ENCODE data around the gene NIM1K.
"Not testable (repeated sequence)": the region's sequence is repeated elsewhere in the genome, so short reads cannot be mapped to it uniquely, and the experiment has no call there.

The NIM1K gene

DNA sequence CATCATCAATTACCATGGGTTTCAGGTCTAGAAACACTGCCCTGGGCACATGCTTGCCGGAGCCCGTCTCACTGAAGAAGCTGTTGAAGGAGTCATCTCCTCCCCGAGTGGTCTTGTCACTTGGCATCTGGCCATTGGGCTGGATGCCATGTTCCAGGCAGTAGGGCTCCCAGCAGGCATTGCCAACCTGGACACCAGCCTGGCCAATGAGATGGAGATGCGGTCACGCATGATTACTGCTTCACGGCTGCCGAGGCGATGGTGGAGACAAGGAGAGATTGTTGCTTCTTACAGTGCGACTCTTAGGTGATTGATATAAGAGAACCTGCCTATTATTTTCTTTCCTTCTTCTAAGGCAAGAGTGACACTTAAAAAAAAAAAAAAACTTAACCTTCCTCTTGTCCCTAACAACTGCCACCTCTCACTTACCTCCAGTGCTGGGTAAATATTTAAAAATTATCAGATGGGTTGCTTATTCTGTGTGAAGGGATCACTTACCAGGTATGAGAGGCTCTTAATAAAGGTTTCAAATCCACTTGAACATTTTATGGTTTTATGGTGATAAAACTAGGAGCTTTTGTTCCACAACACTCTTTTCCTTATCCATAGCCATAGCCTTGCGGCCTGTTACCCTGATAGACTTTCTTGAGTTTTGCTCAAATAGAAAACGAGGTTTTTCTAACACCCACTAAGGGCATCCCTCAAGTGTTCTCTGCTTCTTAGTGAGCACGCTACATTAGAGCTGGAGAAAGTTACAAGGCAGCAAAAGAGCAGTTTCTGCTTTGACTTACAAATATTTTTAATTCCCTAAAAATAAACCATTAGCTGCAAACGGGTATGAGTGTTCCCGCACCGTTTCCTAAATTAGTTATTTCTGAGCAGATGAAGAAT, 41.2 kb downstream of the NIM1K start:
- no peak for DNase-seq

DNA sequence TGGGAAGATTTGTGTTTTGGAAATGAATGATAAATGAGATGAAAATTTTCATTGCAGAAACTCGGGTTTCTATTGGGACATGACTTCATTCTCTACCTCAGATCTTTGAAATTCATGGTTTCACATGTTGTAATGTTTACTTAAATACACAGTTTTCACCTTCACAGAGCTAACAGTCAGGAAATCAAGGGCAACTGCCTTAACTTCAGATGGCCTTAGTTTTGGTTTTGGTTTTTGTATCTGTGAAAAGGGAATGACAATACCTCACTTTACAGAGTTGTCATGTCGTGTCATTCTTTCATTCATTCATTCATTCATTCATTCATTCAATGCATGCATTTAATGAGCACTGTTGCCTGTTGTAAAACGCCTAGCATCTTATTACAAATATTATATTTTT, 41.9 kb downstream of the NIM1K start:
- DNase-seq = no peak

DNA sequence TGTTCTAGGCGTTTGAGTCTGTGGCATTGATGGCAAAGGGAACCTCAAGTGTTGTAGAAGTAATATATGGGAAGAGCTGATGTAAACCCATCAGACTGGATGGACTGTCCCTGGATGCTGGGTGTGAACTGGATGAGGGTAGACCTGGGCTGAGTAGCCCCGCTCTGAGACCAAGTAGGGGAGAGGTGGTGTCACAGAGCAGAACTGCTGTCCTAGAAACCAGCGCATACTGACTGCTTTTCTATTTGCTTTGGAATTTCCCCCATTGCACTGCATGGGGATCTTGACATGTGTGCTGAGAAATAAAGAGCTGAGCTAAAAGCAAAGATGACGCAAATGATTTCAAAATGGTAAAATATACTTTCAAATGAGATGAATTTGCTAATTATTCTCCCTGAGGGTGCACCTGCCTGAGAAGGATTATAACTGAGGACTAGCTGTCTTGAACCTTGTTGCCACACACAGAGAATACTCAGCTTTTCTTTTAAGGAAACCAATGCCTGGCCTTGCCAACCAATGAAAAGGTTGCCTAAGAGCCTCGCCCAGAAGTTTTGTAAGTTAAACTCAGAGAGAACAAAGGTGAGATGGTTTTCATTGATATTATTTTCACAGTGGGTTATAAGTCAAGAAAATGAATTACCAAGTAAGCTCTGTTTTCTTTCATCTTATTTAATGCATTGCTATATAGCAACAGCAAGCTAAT, 44.8 kb downstream of the NIM1K start:
- DNase-seq = no peak

DNA sequence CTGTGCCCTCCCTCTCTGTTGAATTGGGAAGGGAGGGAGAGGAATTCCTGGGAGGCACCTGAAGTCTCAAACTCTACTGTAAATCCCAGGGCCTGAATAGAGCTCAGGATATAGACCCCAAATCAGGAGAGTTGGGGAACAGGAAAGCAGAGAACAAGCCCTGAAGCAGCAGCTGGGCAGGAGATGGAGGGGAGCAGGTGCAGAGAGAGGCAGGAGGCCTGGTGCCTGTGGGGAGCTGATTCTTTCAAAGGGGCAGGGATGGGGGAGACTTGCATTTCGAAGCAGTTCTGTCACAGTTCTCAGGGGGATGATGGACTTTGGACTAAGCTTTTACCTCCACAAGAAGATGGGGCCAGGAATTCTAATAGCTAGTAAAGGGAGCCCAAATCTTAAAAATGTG, 50.2 kb downstream of the NIM1K start:
- no peak for DNase-seq

DNA sequence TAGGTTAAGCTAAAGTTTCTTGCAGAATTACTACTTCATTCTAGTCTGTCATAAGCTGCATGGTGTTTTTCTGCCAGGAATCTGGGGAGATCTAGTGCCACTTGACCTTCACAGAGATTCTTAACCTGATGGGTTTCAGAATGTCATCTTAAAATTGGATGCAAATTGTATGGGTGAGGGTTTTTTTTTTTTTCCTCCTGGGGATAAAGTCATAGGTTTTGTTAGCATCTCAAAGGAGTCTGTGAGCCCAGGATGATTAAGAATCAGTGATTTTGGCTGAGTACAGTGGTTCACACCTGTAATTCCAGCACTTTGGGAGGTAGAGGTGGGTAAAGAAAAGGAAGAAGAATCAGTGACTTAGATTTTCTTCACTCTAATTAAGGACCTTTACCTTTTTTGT, 51.2 kb downstream of the NIM1K start:
- DNase-seq = no peak

DNA sequence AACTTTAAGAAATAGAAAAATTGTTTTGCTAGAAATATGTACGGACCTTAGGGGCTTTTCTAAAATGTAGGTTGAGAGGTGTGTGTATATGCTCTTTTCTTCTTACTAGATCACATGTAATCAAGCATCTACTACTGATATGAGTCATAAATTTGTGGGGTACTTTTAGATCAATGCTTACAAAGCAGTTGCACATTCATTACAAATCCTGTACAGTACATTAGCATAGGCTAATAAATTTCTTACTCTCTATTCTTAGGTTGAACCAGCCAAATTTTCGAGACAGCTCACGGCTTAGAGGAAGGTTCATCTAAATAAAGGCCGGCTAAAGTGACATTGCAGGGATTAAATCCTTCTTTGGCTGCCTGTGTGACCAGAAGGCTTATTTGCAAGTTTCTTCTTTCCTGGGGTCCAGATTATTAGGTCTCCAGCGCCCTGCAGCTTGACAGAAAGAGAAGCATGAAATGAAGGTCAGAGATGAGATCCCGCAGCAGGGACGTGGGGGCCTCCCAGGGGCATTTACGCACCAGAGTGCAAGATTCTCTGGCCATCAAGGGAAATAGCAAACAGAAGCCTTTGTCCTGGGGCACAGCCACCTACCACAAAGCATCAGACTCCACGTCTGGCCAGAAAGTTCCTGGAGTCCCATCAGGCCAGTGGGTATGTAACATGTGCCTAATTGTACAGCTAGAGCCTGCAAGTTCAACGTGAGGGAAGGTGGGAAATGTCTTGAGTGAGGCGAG, 53.0 kb downstream of the NIM1K start:
- no peak for DNase-seq

DNA sequence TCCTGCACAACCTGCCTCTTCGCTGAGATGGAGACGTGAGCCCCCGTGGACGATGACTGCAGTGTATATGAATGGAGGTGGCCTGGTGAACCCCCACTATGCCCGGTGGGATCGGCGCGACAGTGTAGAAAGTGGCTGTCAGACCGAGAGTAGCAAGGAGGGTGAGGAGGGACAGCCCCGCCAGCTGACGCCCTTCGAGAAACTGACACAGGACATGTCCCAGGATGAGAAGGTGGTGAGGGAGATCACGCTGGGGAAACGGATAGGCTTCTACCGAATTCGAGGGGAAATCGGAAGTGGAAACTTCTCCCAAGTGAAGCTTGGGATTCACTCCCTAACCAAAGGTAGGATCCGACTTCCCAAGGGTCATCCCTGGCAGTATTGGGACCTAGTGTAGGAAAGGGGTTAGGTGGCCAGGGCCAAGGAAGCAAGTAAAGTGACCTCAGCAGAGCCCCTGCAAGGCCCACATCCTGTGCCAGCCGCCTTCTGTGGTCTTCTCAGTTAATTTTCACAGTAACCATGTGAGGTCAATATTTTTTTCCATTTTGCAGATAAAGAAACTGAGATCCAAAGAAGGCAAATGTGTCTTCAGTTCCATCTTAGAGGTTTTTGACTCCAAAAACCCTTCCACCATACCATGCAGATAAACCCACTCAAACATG, 53.8 kb downstream of the NIM1K start:
- DNase-seq = no peak

DNA sequence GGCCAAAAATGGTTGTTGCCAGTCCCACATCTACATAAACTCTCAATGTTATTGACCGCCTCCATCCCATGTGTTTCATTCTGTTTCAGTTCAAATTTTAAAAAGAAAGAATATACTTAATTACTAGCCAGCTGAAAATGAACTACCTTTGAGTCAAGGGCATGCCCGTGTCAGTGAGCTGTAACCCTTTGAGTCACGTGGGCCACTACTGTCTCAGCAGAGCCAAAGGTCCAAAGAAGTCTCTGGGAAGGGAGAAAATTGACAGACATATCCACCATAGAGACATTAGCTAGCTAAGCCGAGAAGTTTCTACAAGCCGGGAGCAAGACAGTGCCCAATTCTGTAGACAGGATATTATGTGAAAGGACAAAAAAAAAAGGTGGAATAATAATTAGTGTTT, 59.7 kb downstream of the NIM1K start:
- no peak for DNase-seq

DNA sequence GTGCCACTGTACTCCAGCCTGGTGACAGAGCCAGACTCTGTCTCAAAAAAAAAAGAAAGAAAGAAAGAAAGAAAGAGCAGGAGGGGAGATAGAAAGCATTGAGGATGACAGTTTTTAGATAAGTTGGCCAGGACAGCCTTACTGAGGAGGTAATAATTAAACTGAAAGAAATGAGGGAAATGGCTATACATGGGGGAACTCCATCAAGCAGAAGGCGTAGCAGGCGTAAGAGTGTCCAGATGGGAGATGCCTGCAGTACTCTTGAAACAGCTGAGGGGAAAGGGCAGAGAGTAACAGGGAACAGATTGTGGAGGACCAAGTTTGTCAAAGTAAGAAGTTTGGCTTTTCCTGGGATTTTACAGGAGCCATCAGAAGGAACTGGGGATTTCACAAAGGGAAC, 63.7 kb downstream of the NIM1K start:
- DNase-seq = no peak

DNA sequence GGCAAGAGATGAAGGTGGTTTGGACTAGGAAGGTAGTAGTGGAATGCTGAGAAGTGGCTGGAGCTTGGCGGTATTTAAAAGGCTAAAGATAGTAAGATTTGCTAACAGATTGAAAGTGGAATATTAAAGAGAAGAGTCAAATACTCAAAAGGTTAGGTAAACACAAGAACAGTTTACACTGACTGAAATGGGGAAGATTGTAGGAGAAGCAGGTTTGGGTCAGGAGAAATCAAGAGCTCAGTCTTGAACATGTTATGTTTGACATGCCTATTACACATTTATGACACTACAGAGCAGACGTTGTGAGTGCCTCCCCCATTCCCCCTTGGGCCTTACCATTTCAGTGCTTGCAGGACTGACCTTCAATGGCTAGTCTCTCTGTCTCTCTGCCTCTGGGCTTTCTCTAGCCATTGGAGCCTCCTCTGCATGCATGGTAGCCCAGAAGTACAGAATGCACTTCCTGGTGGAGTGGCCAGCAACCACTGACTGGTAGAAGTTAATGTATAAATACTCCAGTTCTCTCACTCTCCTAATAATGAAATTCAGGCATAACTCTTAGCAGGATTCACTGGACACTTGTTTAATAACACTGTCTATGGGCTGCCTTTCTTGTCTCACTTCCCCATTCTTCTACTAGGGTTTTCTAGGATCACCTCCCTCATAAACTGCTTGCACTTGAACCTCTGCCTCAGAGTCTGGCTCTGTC, 64.4 kb downstream of the NIM1K start:
- DNase-seq = no peak

DNA sequence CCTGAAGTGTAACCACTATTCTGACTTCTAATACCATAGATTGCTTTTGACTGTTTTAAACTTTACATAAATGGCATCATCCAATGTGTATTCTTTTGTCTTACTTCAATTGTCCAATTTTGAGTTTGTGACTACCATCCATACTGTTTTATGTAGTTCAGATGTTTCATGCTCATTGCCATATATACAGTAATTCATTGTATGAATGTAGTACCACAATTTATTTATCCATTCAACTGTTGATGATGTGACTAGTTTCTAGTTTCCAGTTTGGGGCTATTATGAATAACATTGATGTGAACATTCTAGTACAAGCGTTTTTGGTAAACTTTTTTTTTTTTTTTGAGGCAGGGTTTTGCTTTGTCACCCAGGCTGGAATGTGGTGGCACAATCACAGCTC, 66.1 kb downstream of the NIM1K start:
- no peak for DNase-seq

DNA sequence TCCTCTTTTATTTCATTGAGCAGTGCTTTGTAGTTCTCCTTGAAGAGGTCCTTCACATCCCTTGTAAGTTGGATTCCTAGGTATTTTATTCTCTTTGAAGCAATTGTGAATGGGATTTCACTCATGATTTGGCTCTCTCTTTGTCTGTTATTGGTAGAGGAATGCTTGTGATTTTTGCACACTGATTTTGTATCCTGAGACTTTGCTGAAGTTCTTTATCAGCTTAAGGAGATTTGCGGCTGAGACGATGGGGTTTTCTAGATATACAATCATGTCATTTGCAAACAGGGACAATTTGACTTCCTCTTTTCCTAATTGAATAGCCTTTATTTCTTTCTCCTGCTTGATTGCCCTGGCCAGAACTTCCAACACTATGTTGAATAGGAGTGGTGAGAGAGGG, 70.2 kb downstream of the NIM1K start:
- DNase-seq = not testable (repeated sequence)

DNA sequence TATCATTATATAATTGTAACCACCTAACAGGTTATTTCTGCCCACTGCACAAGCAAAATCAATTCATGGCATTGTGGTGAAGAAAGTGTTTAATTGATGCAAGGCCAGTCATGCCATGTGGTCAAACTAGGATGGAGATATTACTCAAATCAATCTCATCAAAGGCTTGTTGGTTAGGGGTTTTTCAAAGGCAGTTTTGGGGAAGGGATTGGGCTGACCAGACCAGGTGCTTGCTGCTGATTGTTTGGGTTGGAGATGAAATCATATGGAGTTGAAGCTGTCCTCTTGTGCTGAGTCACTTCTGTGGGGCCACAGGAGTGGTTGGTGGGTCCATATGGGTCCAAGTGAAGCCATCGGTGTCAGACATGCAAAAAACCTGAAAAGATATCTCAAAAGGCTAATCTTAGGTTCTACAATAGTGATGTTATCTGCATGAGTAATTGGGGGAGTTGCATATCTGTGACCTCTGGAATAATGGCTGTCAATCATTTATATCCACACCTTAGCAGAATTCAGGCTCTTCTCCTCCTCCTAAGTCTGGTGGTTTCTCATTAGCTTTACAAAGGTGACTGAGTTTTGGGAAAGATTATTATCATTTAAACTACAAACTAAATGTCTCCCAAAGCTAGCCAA, 76.3 kb downstream of the NIM1K start:
- no peak for DNase-seq

DNA sequence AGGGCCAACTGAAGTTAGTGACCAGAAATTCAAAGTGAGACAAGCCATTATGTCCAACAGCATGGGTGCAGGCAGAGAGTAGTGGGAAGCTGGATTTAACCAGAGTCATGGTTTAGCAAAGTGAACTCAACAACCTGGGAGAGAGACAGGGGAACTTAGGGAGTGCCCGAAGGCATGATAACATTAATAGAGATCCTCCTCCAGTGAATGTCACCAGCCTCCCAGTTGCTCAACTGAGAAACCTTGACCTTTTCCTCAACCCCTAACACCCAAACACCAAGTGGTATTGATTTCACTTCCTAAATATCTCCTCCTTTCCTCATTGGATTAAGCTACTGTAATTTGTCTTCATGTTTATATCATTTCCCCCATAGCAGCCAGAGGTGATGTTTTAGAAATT, 78.6 kb downstream of the NIM1K start:
- no peak for DNase-seq

DNA sequence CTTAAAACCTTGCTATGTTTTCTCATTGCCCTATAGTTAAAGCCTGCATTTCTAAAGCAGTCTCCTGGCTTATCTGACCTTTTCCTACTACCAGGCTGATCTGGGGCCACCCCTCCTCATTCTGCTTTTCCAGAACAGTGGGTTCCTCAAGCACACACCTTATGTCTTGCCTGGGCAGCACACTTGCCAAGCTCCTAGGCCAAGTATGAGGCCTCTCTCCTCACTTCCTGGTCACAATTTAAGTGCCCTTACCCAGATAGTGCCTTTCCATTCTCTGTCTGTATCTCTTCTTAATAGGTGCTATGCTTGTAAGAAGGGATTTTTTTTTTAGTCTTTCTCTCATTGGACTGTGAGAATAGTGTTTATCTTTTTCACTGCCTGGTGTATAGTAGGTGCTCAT, 81.5 kb downstream of the NIM1K start:
- no peak for DNase-seq

DNA sequence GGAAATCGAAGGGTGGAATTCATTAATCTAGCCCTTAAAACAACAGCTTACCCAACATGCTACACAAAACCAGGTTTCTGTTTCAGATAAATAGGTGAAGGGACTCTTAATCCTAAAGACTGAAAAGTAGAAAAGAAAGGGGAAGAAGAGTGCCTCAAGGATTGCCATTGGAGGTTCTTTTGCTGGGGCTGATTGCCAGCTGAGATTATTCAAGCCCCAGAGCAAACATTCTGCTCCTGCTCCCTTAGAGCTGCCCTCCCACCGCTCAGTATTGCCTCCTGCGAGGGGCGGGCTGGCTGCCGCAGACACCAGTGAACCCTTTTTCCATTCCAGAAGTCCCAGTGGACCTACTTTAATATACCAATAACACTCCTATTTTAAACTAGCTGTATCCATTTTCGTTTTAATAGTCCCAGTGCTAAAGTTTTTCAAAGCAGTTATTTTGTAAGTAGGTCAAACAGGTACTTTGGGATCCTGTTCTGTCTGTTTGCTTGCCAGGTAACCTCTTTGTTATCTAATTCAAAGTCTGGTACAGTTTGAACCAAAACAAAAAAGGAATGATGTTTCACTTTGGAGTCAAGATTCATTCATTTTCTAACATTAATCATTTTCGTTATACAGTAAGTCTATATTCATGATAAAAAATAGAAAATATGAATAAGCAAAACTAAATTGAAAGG, 82.5 kb downstream of the NIM1K start:
- DNase-seq = no peak

DNA sequence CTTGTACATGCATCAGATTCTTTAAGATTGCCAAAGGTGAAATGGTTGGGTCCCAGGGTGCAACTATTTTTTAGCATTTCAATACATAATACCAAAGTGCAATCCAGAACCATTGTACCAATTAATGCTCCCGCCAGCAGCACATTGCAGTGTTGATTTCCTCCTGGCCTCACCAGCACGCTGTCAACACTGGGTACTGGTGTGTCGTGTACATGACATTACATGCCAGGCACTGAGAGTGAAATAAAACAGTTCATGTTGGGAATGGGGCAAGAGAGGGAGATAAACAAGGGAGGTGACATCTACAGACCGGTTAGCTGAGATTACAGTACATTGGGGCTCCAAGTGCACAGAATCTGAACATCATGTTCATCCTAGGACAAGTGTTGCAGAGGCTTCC, 83.4 kb downstream of the NIM1K start:
- no peak for DNase-seq

DNA sequence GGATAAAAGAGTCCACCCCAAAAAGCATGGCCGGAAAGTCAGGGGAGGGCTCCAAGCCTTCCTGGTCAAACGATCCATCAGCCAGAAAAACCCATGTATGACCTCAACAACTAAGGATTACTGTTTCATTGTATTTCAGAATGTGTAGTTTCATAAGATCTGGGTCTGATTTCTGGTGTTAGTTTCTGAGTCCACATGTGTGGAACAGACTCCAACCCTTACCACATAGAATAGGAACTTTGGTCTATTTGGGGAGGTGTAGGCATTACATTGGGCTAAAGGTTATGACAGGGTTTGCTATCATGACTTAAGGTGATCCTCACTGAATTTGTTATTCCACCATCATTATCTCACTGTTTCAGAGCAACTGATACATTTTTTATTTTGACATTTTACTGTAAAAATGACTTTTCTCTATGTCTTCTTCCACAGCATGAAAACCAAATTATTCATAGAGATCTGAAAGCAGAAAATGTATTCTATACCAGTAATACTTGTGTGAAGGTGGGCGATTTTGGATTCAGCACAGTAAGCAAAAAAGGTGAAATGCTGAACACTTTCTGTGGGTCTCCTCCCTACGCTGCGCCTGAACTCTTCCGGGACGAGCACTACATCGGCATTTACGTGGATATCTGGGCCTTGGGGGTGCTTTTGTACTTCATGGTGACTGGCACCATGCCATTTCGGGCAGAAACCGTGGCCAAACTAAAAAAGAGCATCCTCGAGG, 87.7 kb downstream of the NIM1K start:
- DNase-seq = no peak

DNA sequence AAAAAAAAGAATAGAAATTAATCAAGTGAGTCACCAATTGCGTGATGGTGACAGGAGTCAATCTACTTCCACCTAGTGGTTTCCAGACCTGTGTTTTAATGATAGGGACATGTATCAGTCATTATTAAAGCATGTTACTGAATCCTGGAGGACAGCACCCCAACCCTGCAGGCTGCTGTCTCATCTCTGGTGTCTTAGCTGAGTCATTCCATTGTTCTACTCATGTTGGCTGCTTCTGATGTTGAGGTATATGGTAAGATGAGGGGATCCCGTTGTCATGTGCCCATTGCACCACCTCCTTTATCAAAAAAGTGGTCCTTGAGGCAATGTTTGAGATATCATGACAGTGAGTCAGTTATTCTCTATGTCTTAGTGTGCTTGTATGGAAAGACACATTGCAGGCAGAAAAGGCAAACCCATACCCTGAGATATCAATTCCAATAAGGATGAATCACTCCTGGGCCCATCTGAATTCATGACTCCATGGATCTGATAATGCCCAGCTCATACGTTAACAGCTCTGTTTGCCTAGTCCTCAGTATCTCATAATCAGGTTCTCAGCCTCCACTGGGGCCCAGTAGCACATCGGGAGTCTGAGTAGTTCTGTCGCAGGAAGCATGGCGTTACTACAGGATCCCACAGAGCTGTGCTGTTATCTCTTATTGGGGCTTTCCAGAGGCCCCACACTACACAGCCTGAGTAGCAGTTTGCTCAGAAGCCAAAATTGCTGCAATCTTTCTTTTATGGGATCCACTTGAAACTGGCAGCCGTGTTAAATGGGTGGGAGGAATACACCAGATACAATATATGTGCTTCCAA, 90.0 kb downstream of the NIM1K start:
- DNase-seq = no peak

DNA sequence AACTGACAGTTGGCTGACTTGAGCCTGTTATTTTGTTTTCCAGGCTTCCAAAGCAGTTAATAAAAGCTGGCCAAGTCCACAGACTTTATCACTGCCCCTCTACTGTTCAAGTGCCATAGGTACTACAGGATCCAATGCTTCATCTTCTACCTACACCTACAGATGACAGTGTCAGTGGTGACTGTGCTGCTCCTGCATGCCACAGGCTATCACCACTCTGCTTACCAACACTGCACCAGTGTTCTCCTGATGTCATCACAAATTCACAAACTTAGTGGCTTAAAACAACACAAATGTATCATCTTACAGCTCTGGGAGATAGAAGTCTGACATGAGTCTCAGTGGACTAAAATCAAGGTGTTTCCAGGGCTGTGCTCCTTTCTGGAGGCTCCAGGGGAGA, 94.6 kb downstream of the NIM1K start:
- no peak for DNase-seq

Data from NCI-H146 (cell line).